DMS153 (cell line): ENCODE results near the gene NRBF2.
"Not testable (repeated sequence)": the region's sequence is repeated elsewhere in the genome, so short reads cannot be mapped to it uniquely, and the experiment has no call there.

Source experiments
- DNase-seq: peaks from one replicate; lab custom pipeline; 2025; lab: John Stamatoyannopoulos, UW

NRBF2 gene

DNA sequence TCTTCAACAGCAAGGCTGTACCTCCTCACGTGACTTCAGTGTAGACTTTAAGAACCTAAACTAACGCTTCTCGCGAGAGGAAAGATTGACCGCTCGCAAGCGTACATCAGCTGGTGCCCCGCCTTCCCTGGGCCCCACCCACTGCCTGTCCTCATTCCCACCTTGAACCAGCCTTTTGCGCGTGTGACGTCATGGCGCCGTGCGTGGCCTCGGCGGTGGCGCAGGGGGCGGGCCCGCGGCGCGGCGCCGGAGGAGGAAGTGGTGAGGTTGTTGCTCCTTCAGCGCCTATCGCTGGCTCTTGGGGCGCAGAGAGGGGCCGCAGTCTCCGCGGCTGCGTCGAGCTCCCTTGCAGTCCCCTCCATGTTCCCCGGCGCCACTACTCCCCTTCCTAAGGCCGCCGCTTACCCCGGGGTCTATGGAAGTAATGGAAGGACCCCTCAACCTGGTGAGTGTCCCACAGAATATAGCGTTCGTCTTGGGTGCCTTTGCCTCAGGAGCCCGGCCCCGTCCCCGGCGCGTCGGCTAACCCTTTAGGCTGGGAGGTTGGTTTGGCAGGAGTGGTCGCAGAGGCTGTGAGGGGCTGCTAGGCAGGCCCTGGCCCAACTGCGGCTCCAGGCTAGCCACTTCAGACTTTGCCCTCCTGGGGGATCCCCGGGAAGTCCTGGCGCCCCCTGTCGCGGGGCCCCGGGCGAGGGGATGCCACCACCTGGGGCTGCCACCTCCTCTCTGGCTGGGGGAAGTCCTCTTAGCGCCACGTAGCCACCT, at the start of gene NRBF2:
Gene NRBF2 (plus strand): TSS at position 273 of the 765 bp plus-strand sequence. CDS start 143 bp downstream, at position 416.
- DNase-seq = peak; percentile 99

DNA sequence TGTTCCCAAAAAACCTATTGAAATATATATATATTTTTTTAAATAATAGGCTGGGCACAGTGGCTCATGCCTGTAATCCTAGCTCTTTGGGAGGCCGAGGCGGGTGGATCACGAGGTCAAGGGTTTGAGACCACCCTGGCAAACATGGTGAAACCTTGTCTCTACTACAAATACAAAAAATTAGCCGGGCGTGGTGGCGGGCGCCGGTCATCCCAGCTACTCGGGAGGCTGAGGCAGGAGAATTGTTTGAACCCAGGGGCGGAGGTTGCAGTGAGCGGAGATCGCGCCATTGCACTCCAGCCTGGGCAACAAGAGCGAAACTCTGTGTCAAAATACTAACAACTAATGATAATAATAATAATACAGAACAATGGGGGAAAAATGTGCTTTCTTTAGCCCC, 49.7 kb upstream of the NRBF2 start:
- DNase-seq = not testable (repeated sequence)

DNA sequence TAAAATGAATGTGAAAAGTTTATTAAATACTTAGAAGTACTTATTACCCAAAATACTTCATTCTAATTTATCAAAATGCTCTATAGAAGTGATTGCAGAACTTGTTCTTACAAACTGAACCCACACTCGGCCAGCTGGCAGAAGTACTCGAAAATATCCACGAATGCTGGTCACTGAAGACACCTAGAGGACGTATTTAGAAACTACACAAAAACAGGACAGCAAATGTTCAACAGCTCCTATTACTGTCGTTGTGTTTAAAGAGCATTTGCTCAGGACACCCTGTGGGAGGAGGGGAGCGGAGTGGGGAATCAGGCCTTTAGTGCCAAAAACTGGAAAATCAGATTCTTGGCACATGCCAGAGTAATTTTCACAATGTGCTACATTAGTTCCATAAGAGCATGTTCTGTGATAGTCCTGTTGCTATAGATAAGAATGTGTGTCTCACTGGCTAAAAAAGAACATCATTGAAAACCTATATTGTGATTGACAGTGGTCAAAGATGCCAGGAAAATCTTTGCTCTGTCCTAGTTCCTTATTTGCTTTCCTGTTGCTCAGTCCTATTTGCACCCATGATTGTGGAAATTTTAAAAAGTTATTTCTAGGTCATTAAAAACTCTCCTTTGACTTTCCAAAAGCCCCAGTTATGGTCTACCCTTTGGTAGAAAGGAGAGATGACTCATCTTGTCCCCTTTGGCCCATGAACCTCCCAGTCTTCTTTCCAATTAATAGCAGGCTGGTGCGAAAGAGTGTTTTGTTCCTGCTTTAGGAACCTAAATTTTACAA, 49.0 kb upstream of the NRBF2 start:
- DNase-seq = peak; percentile 49

DNA sequence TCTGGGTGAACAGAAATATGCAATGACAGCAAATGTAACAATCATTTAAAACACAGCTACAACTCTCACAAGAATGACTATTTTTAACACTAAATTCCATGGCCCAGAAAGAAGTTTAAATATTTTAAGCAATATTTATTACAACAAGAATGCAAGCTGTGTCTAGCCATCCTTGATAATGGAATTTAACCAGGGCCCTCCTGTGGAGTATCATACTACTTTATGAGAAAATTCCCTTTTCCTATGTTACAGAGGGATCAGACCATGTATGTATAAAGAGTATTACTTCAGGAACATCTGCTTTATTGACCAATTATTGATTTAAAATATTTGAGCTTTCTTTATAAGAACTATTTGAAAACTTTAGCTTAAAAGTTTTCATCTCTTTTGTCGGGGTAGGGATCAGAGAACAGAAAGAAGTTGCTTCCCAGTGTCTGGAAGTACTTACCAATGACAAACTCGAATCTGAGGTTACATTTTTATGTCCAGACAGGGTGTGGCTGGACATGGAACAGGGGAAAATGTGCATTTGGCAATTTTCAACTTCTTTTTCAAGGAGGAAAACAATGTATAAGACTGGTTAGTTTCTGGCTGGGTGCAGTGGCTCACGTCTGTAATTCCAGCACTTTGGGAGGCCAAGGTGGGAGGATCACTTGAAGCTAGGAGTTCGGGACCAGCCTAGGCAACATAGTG, 48.3 kb upstream of the NRBF2 start:
- DNase-seq = no peak

DNA sequence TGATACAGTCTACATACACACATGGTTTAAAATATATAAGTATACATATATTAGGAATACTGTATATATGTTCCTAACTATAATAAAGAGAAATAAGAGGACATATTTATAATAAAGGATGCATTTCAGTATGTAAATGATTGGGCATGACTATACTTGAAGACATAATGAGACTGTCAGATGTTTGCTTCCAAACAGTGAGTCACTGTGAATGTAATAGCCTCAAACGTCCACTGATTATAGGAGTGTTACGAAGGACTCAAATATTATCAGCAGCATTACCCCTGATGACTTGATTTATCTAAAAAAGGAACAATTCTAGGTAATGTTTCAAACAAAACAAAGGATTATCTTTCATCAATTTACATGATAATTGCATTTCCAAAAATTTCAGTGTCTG, 39.9 kb upstream of the NRBF2 start:
- no peak for DNase-seq

DNA sequence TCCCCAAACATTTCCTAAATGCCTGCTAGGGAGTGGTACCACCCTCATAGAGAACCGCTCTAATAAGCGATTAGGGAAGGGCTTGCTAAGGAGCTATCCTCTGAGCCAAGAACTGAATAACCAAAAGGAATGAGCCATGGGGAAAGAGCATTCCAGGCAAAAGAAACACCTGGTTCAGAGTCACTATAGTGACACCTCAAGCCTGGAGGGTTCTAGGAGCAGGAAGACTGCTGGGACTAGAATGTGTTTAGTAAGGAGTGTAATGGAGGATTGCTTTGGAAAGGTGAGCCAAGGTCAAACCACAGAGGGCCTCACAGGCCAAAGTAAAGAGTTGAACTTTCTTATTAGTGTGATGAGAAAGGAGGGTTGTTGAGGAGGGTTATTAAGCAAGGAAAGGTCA, 38.7 kb upstream of the NRBF2 start:
- no peak for DNase-seq

DNA sequence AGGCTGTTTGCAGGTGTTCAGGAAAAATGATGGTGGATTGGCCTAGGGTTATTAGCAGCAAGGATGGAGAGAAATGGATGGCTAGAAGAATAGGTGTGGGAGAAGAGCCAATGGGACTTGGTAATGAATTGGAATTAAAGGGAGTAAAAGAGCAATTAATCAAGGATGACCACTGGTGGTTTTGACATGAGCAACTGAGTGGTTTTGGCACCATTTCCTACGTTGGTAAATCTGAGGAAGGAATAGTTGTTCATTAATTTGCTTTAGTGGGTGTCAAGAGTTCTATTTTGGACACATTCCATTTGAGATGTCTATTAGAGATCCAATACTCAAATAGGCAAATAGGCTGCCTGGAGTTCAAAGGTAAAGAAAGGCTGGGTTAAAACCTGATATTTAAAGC, 38.2 kb upstream of the NRBF2 start:
- DNase-seq = no peak

DNA sequence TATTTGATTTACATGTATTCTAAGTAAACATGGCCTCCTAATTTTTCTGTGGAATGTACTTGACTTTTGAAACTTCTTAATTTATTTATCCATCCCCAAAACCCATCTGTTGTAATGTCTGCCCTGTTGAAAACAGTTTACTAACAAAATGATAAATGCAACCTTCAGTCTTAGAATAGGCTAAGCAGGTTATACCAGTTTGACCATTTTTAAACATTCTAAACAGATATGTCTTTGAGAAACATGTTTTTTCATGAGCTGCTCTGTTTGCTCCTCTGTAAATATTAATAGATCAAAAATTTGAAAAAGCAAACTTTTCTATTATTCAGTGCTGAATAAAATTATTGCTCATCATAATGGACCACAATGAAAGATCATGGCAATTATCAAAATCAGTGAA, 33.4 kb upstream of the NRBF2 start:
- DNase-seq = no peak

DNA sequence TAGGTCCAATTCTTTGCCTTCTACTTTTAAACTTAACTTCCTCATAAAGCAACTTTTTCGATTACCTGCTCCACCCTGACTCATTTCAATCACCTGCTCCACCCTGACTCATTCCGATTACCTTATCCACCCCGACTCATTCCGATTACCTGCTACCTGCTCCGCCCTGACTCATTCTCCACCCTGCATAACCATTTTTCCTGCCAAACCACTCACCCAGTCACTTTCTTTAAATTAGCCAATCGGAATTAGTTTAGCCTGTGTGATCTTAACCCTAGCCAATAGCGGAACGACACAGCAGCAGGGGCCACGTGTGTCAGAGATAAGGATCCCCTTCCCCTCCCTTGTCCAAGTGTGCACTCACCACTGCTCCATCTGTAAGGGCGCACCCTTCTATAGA, 32.0 kb upstream of the NRBF2 start:
- DNase-seq = not testable (repeated sequence)

DNA sequence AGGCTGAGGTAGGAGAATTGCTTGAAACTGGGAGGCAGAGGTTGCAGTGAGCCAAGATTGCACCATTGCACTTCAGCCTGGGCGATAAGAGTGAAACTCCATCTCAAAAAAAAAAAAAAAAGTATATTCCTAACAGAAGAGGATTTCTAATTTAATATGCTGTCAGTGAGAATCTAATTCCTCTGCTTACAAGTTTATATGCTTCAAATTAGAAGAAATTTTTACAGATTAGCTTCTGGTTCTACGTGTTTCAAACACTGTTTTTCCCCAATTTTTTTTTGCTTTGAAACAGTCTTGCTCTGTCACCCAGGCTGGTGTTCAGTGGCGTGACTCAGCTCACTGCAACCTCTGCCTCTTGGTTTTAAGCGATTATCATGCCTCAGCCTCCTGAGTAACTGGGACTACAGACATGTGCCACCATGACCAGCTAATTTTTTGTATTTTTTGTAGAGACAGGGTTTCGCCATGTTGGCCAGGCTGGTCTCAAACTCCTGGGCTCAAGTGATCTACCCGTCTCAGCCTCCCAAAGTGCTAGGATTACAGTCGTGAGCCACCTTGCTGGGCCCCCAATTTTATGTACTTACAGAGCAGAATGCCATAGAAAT, 30.7 kb upstream of the NRBF2 start:
- not testable (repeated sequence) for DNase-seq

DNA sequence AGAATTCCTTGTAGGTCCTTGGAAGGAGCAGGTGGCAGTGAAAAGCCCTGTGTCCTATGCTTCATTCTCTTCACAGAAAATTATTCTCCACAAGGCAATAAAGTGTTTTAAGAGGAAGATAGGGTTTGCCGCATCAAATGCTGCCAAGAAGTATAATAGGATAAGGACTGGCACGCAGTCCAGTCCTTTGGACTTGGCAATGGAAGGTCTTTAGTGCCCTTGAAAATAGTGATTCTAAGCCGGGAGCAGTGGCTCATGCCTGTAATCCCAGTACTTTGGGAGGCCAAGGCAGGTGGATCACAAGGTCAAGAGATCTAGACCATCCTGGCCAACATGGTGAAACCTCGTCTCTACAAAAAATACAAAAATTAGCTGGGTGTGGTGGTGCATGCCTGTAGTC, 29.9 kb upstream of the NRBF2 start:
- DNase-seq = not testable (repeated sequence)

DNA sequence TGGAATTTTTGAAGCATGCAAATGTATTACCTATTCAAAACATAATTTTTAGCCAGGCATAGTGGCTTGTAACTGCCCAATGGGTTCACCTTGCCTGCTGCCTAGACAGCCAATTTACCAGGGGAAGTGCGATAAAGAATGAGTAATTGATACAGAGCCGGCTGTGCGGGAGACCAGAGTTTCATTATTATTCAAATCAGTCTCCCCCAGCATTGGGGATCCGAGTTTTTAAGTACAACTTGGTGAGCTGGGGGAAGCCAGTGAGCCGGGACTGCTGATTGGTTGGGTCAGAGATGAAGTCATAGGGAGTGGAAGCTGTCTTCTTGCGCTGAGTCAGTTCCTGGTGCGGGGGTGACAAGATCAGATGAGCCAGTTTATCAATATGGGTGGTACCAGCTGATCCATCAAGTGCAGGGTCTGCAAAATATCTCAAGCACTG, 29.1 kb upstream of the NRBF2 start:
- DNase-seq = no peak

DNA sequence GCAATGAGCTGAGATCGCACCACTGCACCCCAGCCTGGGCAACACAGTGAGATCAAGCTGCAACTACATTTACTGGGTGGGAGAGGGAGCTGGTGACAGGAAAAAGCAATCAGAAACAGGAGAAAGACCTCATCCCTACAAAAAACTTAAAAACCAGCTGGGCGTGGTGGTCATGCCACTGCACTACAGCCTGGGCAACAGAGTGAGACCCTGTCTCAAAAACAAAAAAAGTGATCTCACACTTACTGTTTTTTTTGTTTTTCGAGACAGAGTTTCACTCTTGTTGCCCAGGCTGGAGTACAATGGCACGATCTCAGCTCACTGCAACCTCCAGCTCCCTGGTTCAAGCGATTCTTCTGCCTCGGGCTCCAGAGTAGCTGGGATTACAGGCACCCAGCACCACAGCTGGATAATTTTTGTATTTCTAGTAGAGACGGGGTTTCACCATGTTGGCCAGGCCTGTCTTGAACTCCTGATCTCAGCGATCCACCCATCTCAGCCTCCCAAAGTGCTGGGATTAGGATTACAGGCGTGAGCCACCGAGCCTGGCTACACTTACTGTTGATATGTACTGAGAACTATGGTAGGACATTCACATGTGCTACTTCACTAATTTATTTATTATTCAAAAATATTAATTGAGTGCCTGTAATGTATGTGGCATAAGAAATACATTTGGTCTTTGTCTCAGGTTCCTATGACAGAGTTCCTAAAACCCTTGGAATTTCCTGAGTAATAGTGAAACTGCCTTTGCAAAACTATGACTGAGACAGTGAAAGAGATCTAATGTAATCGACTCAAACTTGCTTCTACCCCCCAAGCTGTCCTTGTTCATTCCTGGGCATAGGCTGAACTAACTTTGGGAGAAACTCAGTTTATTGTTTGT, 27.7 kb upstream of the NRBF2 start:
- DNase-seq = no peak

DNA sequence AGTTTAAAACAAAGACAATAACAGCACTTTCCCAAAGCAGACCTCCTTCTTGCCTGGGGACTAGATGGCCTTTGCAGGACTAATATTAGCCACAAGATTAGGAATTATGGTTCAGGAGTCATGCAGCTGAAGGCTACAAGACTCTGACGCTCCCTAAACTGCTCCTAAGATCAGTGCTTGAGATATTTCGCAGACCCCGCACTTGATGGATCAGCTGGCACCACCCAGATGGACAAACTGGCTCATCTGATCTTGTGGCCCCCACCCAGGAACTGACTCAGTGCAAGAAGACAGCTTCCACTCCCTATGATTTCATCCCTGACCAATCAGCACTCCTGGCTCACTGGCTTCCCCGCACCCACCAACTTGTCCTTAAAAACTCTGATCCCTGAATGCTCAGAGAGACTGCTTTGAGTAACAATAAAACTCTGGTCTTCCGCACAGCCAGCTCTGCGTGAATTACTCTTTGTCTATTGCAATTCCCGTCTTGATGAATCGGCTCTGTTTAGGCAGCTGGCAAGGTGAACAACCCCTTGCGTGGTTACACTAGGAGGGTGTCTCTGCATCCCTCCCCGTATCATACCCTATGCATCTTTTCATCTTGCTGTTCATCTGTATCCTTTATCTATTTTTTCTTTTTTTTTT, 26.9 kb upstream of the NRBF2 start:
- no peak for DNase-seq

DNA sequence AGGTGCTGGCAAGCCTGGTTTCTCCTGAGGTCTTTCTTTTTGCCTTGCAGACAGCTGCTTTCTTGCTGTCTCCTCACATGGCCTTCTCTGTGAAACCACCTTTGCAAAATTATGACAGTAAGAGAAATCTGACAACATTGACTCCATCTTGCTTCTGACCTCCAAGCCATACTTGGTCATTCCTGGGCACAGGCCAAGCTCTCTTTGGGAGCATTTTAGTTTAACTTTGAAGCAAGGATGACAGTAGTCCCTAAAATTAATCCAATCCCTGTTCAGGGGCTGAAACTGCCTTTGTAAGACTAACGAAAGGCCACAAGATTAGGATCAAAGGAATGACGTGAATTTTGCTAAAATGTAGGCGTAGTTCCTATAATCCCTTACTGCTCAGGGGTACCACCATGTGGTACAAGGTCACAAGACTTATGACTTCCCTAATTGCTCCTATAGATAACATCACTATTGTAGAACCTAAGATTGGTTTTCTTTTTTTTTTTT, 25.1 kb upstream of the NRBF2 start:
- DNase-seq = no peak

DNA sequence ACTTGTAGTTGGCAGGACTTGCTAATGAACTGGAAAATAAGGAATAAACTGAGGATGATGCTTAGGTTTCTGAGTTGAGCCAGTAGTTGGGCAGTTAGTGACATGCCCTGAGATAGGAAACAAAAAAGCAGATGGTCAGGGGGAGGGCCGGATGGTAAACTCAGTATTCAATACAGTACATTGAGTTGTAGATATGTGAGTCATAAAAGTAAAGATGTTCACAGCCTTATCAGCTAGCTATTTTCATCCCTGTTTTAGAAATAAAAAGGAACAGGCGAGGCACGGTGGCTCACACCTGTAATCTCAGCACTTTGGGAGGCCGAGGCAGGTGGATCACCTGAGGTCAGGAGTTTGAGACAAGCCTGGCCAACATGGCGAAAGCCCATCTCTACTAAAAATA, 22.2 kb upstream of the NRBF2 start:
- DNase-seq = no peak

DNA sequence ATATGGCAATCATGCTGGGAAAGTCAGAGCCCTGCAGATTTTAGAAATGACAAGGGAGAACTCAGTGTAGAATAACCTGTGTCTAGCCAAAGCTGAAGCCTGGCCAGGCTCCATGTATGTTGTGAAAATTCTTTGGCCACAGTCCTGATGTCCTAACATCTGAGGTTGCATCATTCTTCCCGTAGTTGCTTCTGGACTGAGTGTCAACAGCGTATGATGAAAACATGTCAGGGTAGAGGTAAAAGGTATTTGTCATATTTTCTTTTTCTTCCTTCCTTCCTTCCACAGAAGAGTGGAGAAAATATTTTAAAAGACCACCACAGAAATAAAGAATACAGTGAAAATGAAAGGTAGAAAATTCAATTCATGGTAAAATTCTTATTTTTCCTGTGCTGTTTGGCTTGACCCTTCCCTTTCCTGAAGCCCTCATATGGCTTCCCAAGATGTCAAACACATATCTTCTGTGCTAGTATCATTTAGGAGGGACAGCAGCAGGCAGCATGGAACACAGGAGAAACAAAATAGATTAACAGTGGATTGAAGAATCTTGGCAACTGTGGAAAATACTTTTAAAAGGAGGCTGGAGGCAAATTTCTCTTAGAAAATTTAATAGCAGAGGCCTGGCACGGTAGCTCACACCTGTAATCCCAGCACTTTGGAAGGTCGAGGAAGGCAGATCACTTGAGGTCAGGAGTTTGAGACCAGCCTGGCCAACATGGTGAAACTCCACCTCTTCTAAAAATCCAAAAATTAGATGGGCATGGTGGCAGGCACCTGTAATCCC, 18.9 kb upstream of the NRBF2 start:
- no peak for DNase-seq

DNA sequence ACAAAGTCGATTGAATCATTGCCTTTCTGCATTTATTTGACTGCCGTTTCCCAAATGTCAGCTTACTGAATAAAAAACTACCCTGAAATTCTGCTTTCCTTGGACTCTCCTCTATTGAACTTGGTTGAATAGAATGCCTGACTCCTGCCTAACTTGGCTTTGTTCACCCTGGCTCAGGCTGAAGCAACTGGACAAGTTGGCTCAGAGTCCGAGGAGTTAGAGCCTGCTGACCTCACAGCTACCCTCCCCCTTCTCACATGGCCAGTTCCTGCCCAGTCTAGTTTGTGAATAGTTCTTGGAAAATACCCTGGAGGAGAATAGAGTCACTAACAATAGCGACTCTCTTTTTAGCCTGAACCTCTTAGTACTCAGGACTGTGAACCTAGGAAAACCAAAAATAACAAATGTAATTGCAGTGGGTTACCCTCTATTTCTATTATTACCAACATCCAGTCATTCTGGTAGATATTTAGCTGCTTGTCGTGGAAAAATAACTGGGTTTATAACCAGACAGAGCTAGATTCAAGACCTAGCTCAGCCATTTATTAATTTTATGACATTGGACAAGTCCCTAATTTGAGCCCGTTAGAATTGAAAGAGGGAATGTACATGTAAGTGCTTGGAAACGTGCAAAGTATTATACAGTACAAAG, 17.3 kb upstream of the NRBF2 start:
- no peak for DNase-seq

DNA sequence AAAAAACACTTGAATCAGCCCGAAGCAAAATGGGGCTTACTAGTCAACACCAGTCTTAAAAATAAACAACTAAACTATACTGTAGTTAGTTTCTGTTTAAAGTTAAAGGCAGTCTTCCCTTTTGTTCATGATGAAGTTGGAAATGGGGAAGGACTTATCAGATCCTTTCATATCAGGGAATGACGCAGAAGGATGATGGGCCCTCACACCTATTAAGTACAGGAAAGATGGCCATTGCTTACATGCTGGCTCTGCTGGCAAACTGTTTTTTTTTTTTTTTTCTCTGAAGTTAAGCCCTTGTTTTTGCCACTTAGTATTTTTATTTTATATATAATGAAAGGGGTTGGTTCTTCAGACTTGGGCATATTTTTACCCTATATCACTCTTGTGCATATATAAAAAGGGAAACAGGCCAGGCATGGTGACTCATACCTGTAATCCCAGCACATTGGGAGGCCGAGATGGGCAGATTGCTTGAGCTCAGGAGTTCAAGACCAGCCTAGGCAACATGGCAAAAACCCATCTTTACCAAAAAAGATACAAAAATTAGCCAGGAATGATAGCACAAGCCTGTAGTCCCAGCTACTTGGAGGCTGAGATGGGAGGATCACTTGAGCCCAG, 16.6 kb upstream of the NRBF2 start:
- DNase-seq = no peak
